Nephron (organoid): ENCODE measurements around the gene PHLDB2.

ENCODE experiments used
- H3K27ac Mint-ChIP-seq, 3 experiments: 2 replicates each; pipeline ENCODE4 v1.8.0; 2020; ENCODE audit warnings: mixed read lengths in 3 of 3, mild to moderate bottlenecking in 2 of 3, moderate library complexity in 1 of 3
- H3K27me3 Mint-ChIP-seq: 2 replicates; pipeline ENCODE4 v1.8.0; 2021; ENCODE audit warnings: low read depth, mild to moderate bottlenecking, moderate library complexity, mixed read lengths
- H3K36me3 Mint-ChIP-seq: 2 replicates; pipeline ENCODE4 v1.8.0; 2020; ENCODE audit warnings: low read depth, mixed read lengths
- H3K4me1 Mint-ChIP-seq: 2 replicates; pipeline ENCODE4 v1.8.0; 2020; ENCODE audit warnings: mixed read lengths
- H3K4me3 Mint-ChIP-seq, 3 experiments: 2 replicates each; pipeline ENCODE4 v1.8.0; 2020; ENCODE audit warnings: mild to moderate bottlenecking in 3 of 3, mixed read lengths in 3 of 3, moderate library complexity in 2 of 3
- H3K9me3 Mint-ChIP-seq: 2 replicates; pipeline ENCODE4 v1.8.0; 2020; ENCODE audit warnings: mixed read lengths
- TF ChIP-seq, protein P1 (sequence below), 3 experiments: fragments of 200-600 bp; sonication (generic); IDR thresholded peaks; one replicate each; pipeline ENCODE4 v1.5.0; 2021; ENCODE audit warnings: antibody characterized with exemption in 3 of 3; ENCODE audit not compliant: unreplicated experiment in 3 of 3

The PHLDB2 gene

DNA sequence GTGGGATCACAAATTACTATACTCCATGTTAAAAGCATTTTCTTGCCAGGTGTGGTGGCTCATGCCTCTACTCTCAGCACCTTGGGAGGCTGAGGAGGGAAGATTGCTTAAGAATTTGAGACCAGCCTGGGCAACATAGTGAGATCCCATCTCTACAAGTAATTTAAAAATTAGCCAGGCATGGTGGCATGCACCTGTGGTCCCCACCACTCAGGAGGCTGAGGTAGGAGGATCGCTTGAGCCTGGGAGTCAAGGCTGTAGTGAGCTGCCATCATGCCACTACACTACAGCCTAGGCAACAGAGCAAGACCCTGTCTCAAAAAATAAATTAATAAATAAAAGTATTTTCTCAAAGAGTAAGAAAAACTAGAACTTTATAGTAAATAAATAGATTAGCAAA, 96.8 kb downstream of the PHLDB2 start:
- TF ChIP-seq, protein P1, sequence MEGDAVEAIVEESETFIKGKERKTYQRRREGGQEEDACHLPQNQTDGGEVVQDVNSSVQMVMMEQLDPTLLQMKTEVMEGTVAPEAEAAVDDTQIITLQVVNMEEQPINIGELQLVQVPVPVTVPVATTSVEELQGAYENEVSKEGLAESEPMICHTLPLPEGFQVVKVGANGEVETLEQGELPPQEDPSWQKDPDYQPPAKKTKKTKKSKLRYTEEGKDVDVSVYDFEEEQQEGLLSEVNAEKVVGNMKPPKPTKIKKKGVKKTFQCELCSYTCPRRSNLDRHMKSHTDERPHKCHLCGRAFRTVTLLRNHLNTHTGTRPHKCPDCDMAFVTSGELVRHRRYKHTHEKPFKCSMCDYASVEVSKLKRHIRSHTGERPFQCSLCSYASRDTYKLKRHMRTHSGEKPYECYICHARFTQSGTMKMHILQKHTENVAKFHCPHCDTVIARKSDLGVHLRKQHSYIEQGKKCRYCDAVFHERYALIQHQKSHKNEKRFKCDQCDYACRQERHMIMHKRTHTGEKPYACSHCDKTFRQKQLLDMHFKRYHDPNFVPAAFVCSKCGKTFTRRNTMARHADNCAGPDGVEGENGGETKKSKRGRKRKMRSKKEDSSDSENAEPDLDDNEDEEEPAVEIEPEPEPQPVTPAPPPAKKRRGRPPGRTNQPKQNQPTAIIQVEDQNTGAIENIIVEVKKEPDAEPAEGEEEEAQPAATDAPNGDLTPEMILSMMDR (IDR thresholded peaks at IDR 0.05; ENCODE audit: unreplicated experiment in 3 of 3) = no peak
- H3K4me3 Mint-ChIP-seq = no peak overlapping the region
- H3K9me3 Mint-ChIP-seq = no peaks in the 10 kb centered on the region
- no peaks in the 10 kb centered on the region for H3K27me3 Mint-ChIP-seq
- H3K27ac Mint-ChIP-seq = no peak overlapping the region
- peaks cover 35% of the 10 kb centered on the region for H3K36me3 Mint-ChIP-seq
- H3K4me1 Mint-ChIP-seq = peaks cover 21% of the 10 kb centered on the region

DNA sequence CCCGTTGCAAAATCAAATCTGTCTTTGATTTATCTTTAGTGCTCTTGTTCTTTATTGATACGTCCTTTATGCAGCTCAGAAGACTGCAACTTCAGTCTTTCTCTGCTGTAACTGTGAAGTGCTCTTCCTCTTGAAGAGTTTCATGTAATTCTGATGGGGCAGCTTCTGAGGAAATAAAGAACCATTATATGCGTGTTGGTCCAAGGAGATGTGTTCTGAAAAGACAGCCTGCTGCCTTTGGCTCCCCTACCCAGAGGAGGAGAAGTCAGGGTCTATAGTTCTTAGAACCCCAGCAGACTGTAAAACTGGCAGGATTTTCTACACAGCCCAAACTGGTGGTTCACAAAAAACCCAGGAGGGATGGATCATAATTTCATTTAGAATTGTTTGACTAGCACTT, 97.4 kb downstream of the PHLDB2 start:
- Mint-ChIP-seq H3K9me3 (no peaks in the 10 kb centered on the region), H3K27me3 (no peaks in the 10 kb centered on the region), H3K4me3 (no peak overlapping the region), H3K4me1 (peaks cover 25% of the 10 kb centered on the region), H3K36me3 (peaks cover 38% of the 10 kb centered on the region), H3K27ac (peak overlapping the region in 2 of 3 experiments; percentile 30 to 37)
- TF ChIP-seq, protein P1 (IDR thresholded peaks at IDR 0.05; ENCODE audit: unreplicated experiment in 3 of 3) = no peak

DNA sequence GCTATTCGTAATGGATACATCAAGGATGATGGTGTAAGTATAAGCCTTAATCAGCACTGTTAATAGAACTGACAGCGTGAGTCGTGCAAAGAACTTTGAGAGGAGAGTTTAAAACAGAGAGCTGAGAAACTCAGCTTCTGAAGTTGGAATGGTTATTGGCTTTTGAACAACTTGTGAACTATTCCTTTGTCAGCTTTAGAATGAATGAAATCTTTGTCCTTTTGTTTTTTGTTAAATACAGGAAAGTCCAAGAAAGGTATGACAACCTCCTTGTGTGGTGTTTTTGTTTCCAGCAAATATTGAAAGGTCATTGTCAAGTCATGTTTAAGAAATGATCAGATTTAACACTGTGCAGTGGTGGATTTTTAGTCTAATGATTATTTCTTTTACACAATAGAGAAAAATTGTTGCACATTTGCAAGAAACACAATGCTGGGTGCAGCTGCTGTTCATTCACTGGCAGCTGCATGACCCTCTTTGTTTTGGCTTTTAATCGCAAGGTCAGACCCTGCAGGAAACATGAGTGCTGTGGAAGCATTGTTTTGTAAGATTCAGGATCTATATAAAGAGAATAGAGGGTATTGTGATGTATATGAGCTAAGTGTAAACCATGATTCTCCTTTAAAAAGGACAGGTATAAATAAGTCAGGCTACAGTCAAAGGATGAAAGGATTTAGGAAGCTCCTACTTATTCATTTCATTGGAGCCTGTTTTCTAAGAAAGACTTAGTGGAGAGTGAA, 98.1 kb downstream of the PHLDB2 start:
- no peak overlapping the region for H3K4me3 Mint-ChIP-seq
- peaks cover 31% of the 10 kb centered on the region for H3K4me1 Mint-ChIP-seq
- TF ChIP-seq, protein P1 (IDR thresholded peaks at IDR 0.05; ENCODE audit: unreplicated experiment in 3 of 3) = no peak
- H3K9me3 Mint-ChIP-seq = no peaks in the 10 kb centered on the region
- H3K36me3 Mint-ChIP-seq = peaks cover 43% of the 10 kb centered on the region
- peak overlapping the region; percentile 30 to 50 (median 37) for H3K27ac Mint-ChIP-seq
- H3K27me3 Mint-ChIP-seq = no peaks in the 10 kb centered on the region

DNA sequence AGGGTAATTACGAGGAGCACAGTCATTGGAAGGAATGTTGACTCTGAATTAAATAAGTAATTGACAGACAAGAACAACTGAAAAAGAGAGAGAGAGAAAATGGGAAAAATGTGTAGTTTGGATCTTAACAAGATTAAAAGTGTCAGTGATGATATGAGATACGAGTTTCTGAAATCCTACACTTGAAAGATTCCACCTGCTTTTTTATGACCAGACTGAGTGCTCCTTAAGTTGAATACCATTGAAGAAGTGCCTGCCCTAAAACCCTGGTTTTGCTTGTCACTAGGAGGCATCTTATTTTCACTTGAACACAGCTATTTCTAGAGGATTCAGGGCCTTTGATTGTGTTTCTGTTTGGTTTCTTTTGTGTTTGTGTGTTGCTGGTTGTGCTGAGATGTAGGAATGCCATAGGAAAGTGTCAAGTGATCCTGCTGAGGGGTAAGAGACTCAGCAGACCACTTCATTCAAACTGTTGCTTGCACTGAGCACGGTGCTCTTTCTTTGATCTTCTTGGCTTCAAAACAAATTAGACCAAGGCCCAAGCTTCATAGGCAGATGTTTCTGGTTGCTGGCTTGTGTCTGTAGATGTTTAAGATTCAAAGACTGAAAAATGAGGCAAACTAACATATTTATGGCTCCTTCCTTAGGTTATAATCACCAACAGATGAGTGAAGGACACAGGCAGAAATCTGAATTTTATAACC, 102.5 kb downstream of the PHLDB2 start:
- peaks cover 26% of the 10 kb centered on the region for H3K4me1 Mint-ChIP-seq
- TF ChIP-seq, protein P1 (IDR thresholded peaks at IDR 0.05; ENCODE audit: unreplicated experiment in 3 of 3) = no peak
- no peak overlapping the region for H3K4me3 Mint-ChIP-seq
- peaks cover 47% of the 10 kb centered on the region for H3K36me3 Mint-ChIP-seq
- H3K27ac Mint-ChIP-seq = peak overlapping the region; percentile 58 to 97 (median 66)
- no peaks in the 10 kb centered on the region for H3K27me3 Mint-ChIP-seq
- no peaks in the 10 kb centered on the region for H3K9me3 Mint-ChIP-seq

DNA sequence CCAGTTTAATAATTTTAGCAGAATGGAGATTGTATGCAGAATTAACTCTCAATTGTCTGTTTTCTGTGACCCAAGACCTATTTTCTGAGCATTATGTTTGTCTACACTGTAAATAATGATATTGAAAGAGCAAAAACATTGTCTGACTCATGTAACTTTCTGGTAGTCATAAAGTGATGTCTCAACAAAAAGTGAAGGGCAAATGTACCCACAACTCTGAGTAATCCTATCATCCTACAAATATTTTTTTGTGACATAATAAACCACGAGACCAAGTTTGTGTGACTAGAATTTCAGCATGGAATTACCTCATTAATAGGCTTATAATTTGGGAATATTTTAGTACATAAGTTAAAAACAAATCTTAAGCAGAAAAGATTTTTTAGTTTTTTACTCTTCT, 104.4 kb downstream of the PHLDB2 start:
- Mint-ChIP-seq H3K4me3 (no peak overlapping the region), H3K27ac (no peak overlapping the region), H3K27me3 (no peaks in the 10 kb centered on the region), H3K4me1 (peaks cover 21% of the 10 kb centered on the region), H3K9me3 (no peaks in the 10 kb centered on the region), H3K36me3 (peaks cover 43% of the 10 kb centered on the region)
- TF ChIP-seq, protein P1 (IDR thresholded peaks at IDR 0.05; ENCODE audit: unreplicated experiment in 3 of 3) = no peak
